Caco-2 (cell line): Measurements from ENCODE around the gene ERC1. TPM values are rescaled to one million over a fixed set of nuclear protein-coding genes. Genes with fewer than 3 reads are reported as not detected.

Experiments
- BruUV-seq: library from RNA; stranded (reverse); fragments of 400-500 nt; replicated peaks from 2 replicates; lab custom pipeline; 2021; lab: Mats Ljungman, UMichigan
- CTCF ChIA-PET: fragments of 300-600 bp; sonication (Branson Sonifier 250); formaldehyde crosslinking; loops from one replicate; lab custom pipeline; 2022; ENCODE audit warnings: antibody characterized with exemption; lab: Charles Lee
- POLR2A ChIA-PET: fragments of 300-600 bp; sonication (Branson Sonifier 250); formaldehyde crosslinking; loops from one replicate; lab custom pipeline; 2022; ENCODE audit warnings: antibody characterized with exemption; lab: Charles Lee
- DNase-seq, 2 experiments: peaks; one replicate each; pipeline versions ENCODE4 v3.0.0 to v3.0.0-alpha.2; 2020 to 2022
- H3K27me3 ChIP-seq: replicated peaks from 2 replicates; pipeline ENCODE4 v1.6.0; 2011; ENCODE audit warnings: low read length; ENCODE audit not compliant: control insufficient read depth, insufficient read depth
- H3K36me3 ChIP-seq: 2 replicates; pipeline ENCODE4 v1.5.1; 2011; ENCODE audit warnings: low read length; ENCODE audit not compliant: control insufficient read depth, insufficient read depth
- H3K4me1 ChIP-seq: fragments of 250-450 bp; sonication (Bioruptor Pico); 2 replicates; pipeline ENCODE4 v1.5.1; 2020; ENCODE audit warnings: mild to moderate bottlenecking
- H3K4me3 ChIP-seq: 2 replicates; pipeline ENCODE4 v1.5.1; 2011; ENCODE audit warnings: low read depth, mild to moderate bottlenecking, control low read depth, low read length
- H3K9me3 ChIP-seq: fragments of 250-450 bp; sonication (Bioruptor Pico); 2 replicates; pipeline ENCODE4 v1.5.1; 2020; ENCODE audit warnings: mild to moderate bottlenecking, moderate library complexity
- H3K27ac Mint-ChIP-seq: one replicate; pipeline ENCODE4 v1.8.0; 2022; ENCODE audit warnings: mixed read lengths; ENCODE audit not compliant: unreplicated experiment
- H3K27me3 Mint-ChIP-seq: one replicate; pipeline ENCODE4 v1.8.0; 2022; ENCODE audit warnings: mixed read lengths; ENCODE audit not compliant: insufficient read depth, unreplicated experiment
- H3K36me3 Mint-ChIP-seq: one replicate; pipeline ENCODE4 v1.8.0; 2022; ENCODE audit warnings: mild to moderate bottlenecking, mixed read lengths; ENCODE audit not compliant: insufficient read depth, unreplicated experiment
- H3K4me1 Mint-ChIP-seq: one replicate; pipeline ENCODE4 v1.8.0; 2022; ENCODE audit warnings: low read depth, mixed read lengths; ENCODE audit not compliant: unreplicated experiment
- H3K4me3 Mint-ChIP-seq: one replicate; pipeline ENCODE4 v1.8.0; 2022; ENCODE audit warnings: mild to moderate bottlenecking, moderate library complexity, mixed read lengths; ENCODE audit not compliant: unreplicated experiment
- H3K9me3 Mint-ChIP-seq: one replicate; pipeline ENCODE4 v1.8.0; 2022; ENCODE audit warnings: mixed read lengths; ENCODE audit not compliant: unreplicated experiment
- intact Hi-C: fragments of 100-400 bp; cut with micrococcal nuclease; formaldehyde crosslinking; loops from one replicate; pipeline ENCODE4 v1.10.0; 2022; ENCODE audit not compliant: unreplicated experiment
- total RNA-seq: library from RNA; stranded (reverse); gene quantifications from 2 replicates; pipeline ENCODE4 v1.2.3, GENCODE V29; 2022
- TF ChIP-seq, protein P1 (sequence below), 2 experiments: fragments of 200-600 bp in 1 of 2; IDR thresholded peaks; 1 replicate in 1 of 2; 2 replicates in 1 of 2; pipeline versions ENCODE4 v1.5.1 to v1.8.0; 2011 to 2022; ENCODE audit warnings: antibody characterized with exemption in 1 of 2, control low read depth in 1 of 2, inconsistent platforms in 1 of 2, low read depth in 1 of 2, low read length in 1 of 2, mild to moderate bottlenecking in 1 of 2, moderate library complexity in 1 of 2; ENCODE audit not compliant: insufficient read depth in 1 of 2, severe bottlenecking in 1 of 2, unreplicated experiment in 1 of 2

The ERC1 gene
- total RNA-seq, 1 experiment from 2014 or later, result 88.4 TPM

DNA sequence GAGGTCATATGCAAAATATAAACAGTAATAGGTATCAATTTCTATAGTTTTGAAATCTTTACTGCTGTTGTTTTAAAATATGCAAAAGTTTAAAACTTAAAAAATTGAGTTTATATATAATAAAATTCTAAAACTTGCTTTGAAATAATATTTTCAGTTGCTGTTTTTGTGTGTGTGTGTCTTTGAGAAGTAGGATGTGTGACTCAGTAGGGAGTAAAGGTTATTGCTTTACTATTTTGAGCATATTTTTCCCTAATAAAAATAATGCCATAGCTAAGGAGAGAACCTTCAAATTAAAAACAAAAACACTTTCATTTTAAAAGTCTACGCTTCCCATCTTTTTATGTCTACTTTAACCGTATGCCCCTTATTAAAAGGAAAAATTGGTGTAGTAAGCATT is 365.3 kb downstream of the ERC1 start:
- Mint-ChIP-seq H3K27me3 (no peaks in the 10 kb centered on the region), H3K36me3 (peaks cover 4% of the 10 kb centered on the region), H3K9me3 (no peaks in the 10 kb centered on the region), H3K4me1 (peaks cover 7% of the 10 kb centered on the region), H3K27ac (no peak overlapping the region), H3K4me3 (no peak overlapping the region)
- H3K4me3 ChIP-seq, result no peak overlapping the region
- peaks cover 11% of the 10 kb centered on the region for H3K4me1 ChIP-seq
- ChIA-PET POLR2A (interaction anchor here (0.6 kb wide), 1 partner anchor 82 kb away, joined by 4 read pairs; no protein-coding TSS in a partner anchor), CTCF (no interaction called here)
- intact Hi-C loops, result no loop called here
- TF ChIP-seq, protein P1, sequence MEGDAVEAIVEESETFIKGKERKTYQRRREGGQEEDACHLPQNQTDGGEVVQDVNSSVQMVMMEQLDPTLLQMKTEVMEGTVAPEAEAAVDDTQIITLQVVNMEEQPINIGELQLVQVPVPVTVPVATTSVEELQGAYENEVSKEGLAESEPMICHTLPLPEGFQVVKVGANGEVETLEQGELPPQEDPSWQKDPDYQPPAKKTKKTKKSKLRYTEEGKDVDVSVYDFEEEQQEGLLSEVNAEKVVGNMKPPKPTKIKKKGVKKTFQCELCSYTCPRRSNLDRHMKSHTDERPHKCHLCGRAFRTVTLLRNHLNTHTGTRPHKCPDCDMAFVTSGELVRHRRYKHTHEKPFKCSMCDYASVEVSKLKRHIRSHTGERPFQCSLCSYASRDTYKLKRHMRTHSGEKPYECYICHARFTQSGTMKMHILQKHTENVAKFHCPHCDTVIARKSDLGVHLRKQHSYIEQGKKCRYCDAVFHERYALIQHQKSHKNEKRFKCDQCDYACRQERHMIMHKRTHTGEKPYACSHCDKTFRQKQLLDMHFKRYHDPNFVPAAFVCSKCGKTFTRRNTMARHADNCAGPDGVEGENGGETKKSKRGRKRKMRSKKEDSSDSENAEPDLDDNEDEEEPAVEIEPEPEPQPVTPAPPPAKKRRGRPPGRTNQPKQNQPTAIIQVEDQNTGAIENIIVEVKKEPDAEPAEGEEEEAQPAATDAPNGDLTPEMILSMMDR (IDR thresholded peaks at IDR 0.05; ENCODE audit: insufficient read depth in 1 of 2, low read depth in 1 of 2, low read length in 1 of 2, severe bottlenecking in 1 of 2, unreplicated experiment in 1 of 2), result no peak
- no TSS peak for BruUV-seq
- no peaks in the 10 kb centered on the region for H3K27me3 ChIP-seq
- no peak for DNase-seq
- H3K36me3 ChIP-seq, result no peaks in the 10 kb centered on the region
- no peaks in the 10 kb centered on the region for H3K9me3 ChIP-seq

DNA sequence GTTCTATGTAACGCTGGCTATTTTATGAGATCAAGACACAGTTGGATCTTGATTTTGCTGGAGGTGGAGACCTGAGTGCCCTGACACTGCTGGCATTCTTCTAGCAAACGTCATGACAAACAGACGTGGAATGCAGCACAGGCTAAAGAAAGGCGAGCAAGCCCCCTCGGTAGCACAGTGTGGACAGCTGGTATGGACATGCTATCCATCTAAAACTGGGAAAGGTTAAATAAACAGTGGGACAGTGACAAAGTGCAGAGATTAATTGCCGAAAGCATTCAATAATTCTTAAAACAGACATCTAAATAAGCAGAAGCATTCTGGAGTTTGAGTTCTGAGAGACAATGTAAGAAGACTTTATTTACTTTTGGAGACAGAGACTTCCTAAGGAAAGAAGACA is 366.1 kb downstream of the ERC1 start:
- no peaks in the 10 kb centered on the region for H3K27me3 ChIP-seq
- DNase-seq, result no peak
- BruUV-seq, result no TSS peak
- H3K4me1 ChIP-seq, result peaks cover 11% of the 10 kb centered on the region
- Mint-ChIP-seq H3K9me3 (no peaks in the 10 kb centered on the region), H3K36me3 (peaks cover 4% of the 10 kb centered on the region), H3K27ac (no peak overlapping the region), H3K4me3 (no peak overlapping the region), H3K4me1 (peaks cover 7% of the 10 kb centered on the region), H3K27me3 (no peaks in the 10 kb centered on the region)
- TF ChIP-seq, protein P1 (IDR thresholded peaks at IDR 0.05; ENCODE audit: insufficient read depth in 1 of 2, low read depth in 1 of 2, low read length in 1 of 2, severe bottlenecking in 1 of 2, unreplicated experiment in 1 of 2), result no peak
- ChIA-PET POLR2A (interaction anchor here (0.6 kb wide), 1 partner anchor 83 kb away, joined by 4 read pairs; no protein-coding TSS in a partner anchor), CTCF (no interaction called here)
- intact Hi-C loops, result no loop called here
- no peak overlapping the region for H3K4me3 ChIP-seq
- H3K36me3 ChIP-seq, result no peaks in the 10 kb centered on the region
- H3K9me3 ChIP-seq, result no peaks in the 10 kb centered on the region

DNA sequence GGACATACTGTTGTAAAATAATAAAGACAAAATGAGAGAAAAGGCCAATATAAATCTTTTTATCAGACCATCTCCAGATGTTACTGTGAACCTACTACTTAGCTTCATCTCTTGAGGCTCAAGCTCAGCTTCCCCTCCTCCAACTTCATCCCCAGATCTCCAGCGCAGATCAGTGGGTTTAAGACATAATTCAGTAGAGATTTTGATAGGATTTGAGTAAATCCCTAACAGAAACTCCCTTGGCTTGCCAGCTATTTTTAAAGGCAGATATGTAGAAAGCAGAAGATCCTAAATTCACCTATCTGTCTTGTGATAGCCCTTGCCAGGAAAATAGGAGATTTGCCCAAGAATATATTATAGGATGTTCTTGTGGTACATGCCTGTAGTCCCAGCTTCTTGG is 366.7 kb downstream of the ERC1 start:
- Histone ChIP-seq H3K27me3 (no peaks in the 10 kb centered on the region), H3K9me3 (no peaks in the 10 kb centered on the region), H3K4me1 (peaks cover 11% of the 10 kb centered on the region), H3K4me3 (no peak overlapping the region), H3K36me3 (no peaks in the 10 kb centered on the region)
- Mint-ChIP-seq H3K27me3 (no peaks in the 10 kb centered on the region), H3K4me1 (peaks cover 7% of the 10 kb centered on the region), H3K27ac (no peak overlapping the region), H3K4me3 (no peak overlapping the region), H3K9me3 (no peaks in the 10 kb centered on the region), H3K36me3 (peaks cover 4% of the 10 kb centered on the region)
- TF ChIP-seq, protein P1 (IDR thresholded peaks at IDR 0.05; ENCODE audit: insufficient read depth in 1 of 2, low read depth in 1 of 2, low read length in 1 of 2, severe bottlenecking in 1 of 2, unreplicated experiment in 1 of 2), result no peak
- POLR2A ChIA-PET, result no interaction called here
- no peak for DNase-seq
- no TSS peak for BruUV-seq
- CTCF ChIA-PET, result no interaction called here
- intact Hi-C loops, result no loop called here
